HS-5 (cell line): Measurements from ENCODE around the gene PLEKHH2.

ENCODE experiments used
- DNase-seq: peaks from one replicate; pipeline ENCODE4 v3.0.0-alpha.2; 2012; ENCODE audit warnings: low read depth

PLEKHH2 gene

GRCh38 chr2:43763091-43763490, 126.0 kb downstream of the PLEKHH2 start:
- DNase-seq, result no peak

- no peak for DNase-seq
Measured at GRCh38 chr2:43764086-43764705, 127.1 kb downstream of the PLEKHH2 start.

- no peak for DNase-seq
Measured at GRCh38 chr2:43766006-43766405, 128.9 kb downstream of the PLEKHH2 start.

GRCh38 chr2:43773876-43774613, 137.0 kb downstream of the PLEKHH2 start, which contains the start of gene DYNC2LI1:
Gene DYNC2LI1, plus strand, starts transcription at chr2:43774039. Its CDS starts 100 bp downstream, at chr2:43774139.
- peak; percentile 63 for DNase-seq

GRCh38 chr2:43774617-43775016, 137.6 kb downstream of the PLEKHH2 start:
- no peak for DNase-seq

GRCh38 chr2:43776324-43776723, 139.3 kb downstream of the PLEKHH2 start:
- DNase-seq, result no peak

- no peak for DNase-seq
Measured at GRCh38 chr2:43777306-43777926, 140.4 kb downstream of the PLEKHH2 start.

- no peak for DNase-seq
Measured at GRCh38 chr2:43778233-43778632, 141.2 kb downstream of the PLEKHH2 start.

GRCh38 chr2:43787895-43788294, 150.8 kb downstream of the PLEKHH2 start:
- DNase-seq, result no peak

GRCh38 chr2:43788646-43789045, 151.6 kb downstream of the PLEKHH2 start:
- DNase-seq, result no peak

GRCh38 chr2:43790147-43790546, 153.1 kb downstream of the PLEKHH2 start:
- DNase-seq, result no peak

GRCh38 chr2:43791035-43791765, 154.1 kb downstream of the PLEKHH2 start:
- DNase-seq, result no peak

GRCh38 chr2:43792653-43793052, 155.6 kb downstream of the PLEKHH2 start:
- no peak for DNase-seq

GRCh38 chr2:43794956-43795355, 157.9 kb downstream of the PLEKHH2 start:
- no peak for DNase-seq

GRCh38 chr2:43796206-43796605, 159.1 kb downstream of the PLEKHH2 start:
- no peak for DNase-seq

- no peak for DNase-seq
Measured at GRCh38 chr2:43798300-43798699, 161.2 kb downstream of the PLEKHH2 start.

- no peak for DNase-seq
Measured at GRCh38 chr2:43800894-43801293, 163.8 kb downstream of the PLEKHH2 start.

- no peak for DNase-seq
Measured at GRCh38 chr2:43802135-43802534, 165.1 kb downstream of the PLEKHH2 start.

- no peak for DNase-seq
Measured at GRCh38 chr2:43803113-43803512, 166.1 kb downstream of the PLEKHH2 start.

GRCh38 chr2:43806719-43807031, 169.6 kb downstream of the PLEKHH2 start:
- no peak for DNase-seq

GRCh38 chr2:43810452-43810851, 173.4 kb downstream of the PLEKHH2 start:
- no peak for DNase-seq

- DNase-seq, result no peak
Measured at GRCh38 chr2:43810888-43811287, 173.8 kb downstream of the PLEKHH2 start.

GRCh38 chr2:43812006-43812405, 174.9 kb downstream of the PLEKHH2 start:
- no peak for DNase-seq
